Type B pancreatic cell (in vitro differentiated cells): ENCODE data around the gene CNTRL. TPM values are rescaled to one million over a fixed set of nuclear protein-coding genes. Genes with fewer than 3 reads are reported as not detected.

Experiments
- DNase-seq: peaks from one replicate; pipeline ENCODE4 v3.0.0; 2021; ENCODE audit warnings: mixed read lengths; ENCODE audit not compliant: unreplicated experiment; ENCODE audit errors: extremely low spot score
- H3K27ac Mint-ChIP-seq: 2 replicates; pipeline ENCODE4 v1.8.0; 2021; ENCODE audit warnings: mild to moderate bottlenecking, mixed read lengths
- H3K27me3 Mint-ChIP-seq: 2 replicates; pipeline ENCODE4 v1.8.0; 2021; ENCODE audit warnings: mixed read lengths
- H3K36me3 Mint-ChIP-seq: 2 replicates; pipeline ENCODE4 v1.8.0; 2021; ENCODE audit warnings: mixed read lengths
- H3K4me1 Mint-ChIP-seq: one replicate; pipeline ENCODE4 v1.8.0; 2021; ENCODE audit warnings: mixed read lengths; ENCODE audit not compliant: unreplicated experiment
- H3K4me3 Mint-ChIP-seq: 2 replicates; pipeline ENCODE4 v1.8.0; 2021; ENCODE audit warnings: mild to moderate bottlenecking, mixed read lengths
- H3K9me3 Mint-ChIP-seq: 2 replicates; pipeline ENCODE4 v1.8.0; 2021; ENCODE audit warnings: mixed read lengths
- CTCF ChIP-seq: fragments of 200-600 bp; sonication (generic); conservative IDR thresholded peaks from 2 replicates; pipeline ENCODE4 v1.5.0; 2021; ENCODE audit warnings: antibody characterized with exemption, mild to moderate bottlenecking
- total RNA-seq: library from RNA; stranded (reverse); gene quantifications from 2 replicates; pipeline ENCODE4 v1.2.1, GENCODE V29; 2021; ENCODE audit warnings: low replicate concordance

Gene CNTRL
- total RNA-seq, 1 donor from 2014 or later, result 20.9 TPM

- H3K9me3 Mint-ChIP-seq, result peaks cover 5% of the 10 kb centered on the region
- no peak for DNase-seq
- H3K4me3 Mint-ChIP-seq, result peak overlapping the region; percentile 36
- H3K36me3 Mint-ChIP-seq, result peaks cover 9% of the 10 kb centered on the region
- H3K4me1 Mint-ChIP-seq, result peaks cover 12% of the 10 kb centered on the region
- TF ChIP-seq CTCF, result no peak
- H3K27me3 Mint-ChIP-seq, result peaks cover 17% of the 10 kb centered on the region
- H3K27ac Mint-ChIP-seq, result no peak overlapping the region
Observed at GRCh38 chr9:121071756-121072421, 2.9 kb upstream of the CNTRL start.

- peak overlapping the region; percentile 99 for H3K4me3 Mint-ChIP-seq
- peak overlapping the region; percentile 19 for H3K27ac Mint-ChIP-seq
- TF ChIP-seq CTCF, result no peak
- peaks cover under 1% of the 10 kb centered on the region for H3K9me3 Mint-ChIP-seq
- peaks cover 9% of the 10 kb centered on the region for H3K36me3 Mint-ChIP-seq
- H3K4me1 Mint-ChIP-seq, result peaks cover 12% of the 10 kb centered on the region
- DNase-seq, result no peak
- H3K27me3 Mint-ChIP-seq, result peaks cover 17% of the 10 kb centered on the region
Observed at GRCh38 chr9:121073038-121073437, 1.7 kb upstream of the CNTRL start.

GRCh38 chr9:121075251-121076036, 689 bp downstream of the CNTRL start:
- H3K27me3 Mint-ChIP-seq, result peaks cover 15% of the 10 kb centered on the region
- H3K36me3 Mint-ChIP-seq, result peaks cover 2% of the 10 kb centered on the region
- H3K4me3 Mint-ChIP-seq, result peak overlapping the region; percentile 99
- no peak for DNase-seq
- no peak for TF ChIP-seq CTCF
- H3K4me1 Mint-ChIP-seq, result peaks cover 12% of the 10 kb centered on the region
- H3K27ac Mint-ChIP-seq, result peak overlapping the region; percentile 93
- no peaks in the 10 kb centered on the region for H3K9me3 Mint-ChIP-seq

GRCh38 chr9:121082075-121082474, 7.3 kb downstream of the CNTRL start:
- no peak for DNase-seq
- H3K4me1 Mint-ChIP-seq, result no peaks in the 10 kb centered on the region
- no peak for TF ChIP-seq CTCF
- H3K9me3 Mint-ChIP-seq, result no peaks in the 10 kb centered on the region
- no peak overlapping the region for H3K4me3 Mint-ChIP-seq
- H3K36me3 Mint-ChIP-seq, result no peaks in the 10 kb centered on the region
- no peak overlapping the region for H3K27ac Mint-ChIP-seq
- H3K27me3 Mint-ChIP-seq, result no peaks in the 10 kb centered on the region

GRCh38 chr9:121085661-121086060, 10.9 kb downstream of the CNTRL start:
- no peak for DNase-seq
- no peak for TF ChIP-seq CTCF
- no peak overlapping the region for H3K27ac Mint-ChIP-seq
- no peaks in the 10 kb centered on the region for H3K36me3 Mint-ChIP-seq
- no peaks in the 10 kb centered on the region for H3K9me3 Mint-ChIP-seq
- no peaks in the 10 kb centered on the region for H3K4me1 Mint-ChIP-seq
- H3K27me3 Mint-ChIP-seq, result no peaks in the 10 kb centered on the region
- no peak overlapping the region for H3K4me3 Mint-ChIP-seq
